ENCODE measurements around the gene CHCHD6. TPM values are rescaled to one million over a fixed set of nuclear protein-coding genes. Genes with fewer than 3 reads are reported as not detected.

Gene CHCHD6
- total RNA-seq, 1 experiment from 2014 or later, result 40.9 TPM

DNA sequence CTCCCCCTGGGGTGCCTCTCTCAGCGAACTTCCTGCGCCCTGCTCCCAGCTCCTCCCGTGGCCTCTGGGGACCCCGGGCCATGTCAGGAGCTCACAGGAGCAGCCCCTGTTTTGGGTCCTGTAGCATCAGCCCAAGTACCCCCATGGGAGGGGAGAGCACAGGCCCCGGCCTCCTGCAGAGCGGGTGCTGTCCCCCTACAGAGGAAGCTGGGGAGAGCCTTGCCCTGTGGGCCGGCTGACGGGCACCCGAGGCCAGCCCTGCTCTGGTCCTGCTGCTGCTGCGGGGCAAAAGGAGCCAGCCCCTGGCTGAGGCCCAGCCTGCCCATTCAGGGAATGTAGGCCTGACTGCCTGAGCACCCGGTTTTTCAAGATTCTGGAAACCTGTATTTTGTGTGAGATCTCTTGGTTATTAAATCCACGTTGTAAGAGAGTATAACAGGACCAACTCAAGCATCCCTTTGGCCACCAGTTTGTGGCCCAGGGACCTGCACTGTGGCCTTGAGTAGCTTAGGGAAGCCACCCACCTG is 291.3 kb downstream of the CHCHD6 start (continued):
- no peak for TF ChIP-seq GRHL2 (CRISPR knock-in tag; IDR thresholded peaks at IDR 0.05; ENCODE audit: insufficient replicate concordance, severe bottlenecking)
- TF ChIP-seq, protein P1, sequence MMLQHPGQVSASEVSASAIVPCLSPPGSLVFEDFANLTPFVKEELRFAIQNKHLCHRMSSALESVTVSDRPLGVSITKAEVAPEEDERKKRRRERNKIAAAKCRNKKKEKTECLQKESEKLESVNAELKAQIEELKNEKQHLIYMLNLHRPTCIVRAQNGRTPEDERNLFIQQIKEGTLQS (CRISPR knock-in tag; conservative IDR thresholded peaks at IDR 0.05), result no peak

DNA sequence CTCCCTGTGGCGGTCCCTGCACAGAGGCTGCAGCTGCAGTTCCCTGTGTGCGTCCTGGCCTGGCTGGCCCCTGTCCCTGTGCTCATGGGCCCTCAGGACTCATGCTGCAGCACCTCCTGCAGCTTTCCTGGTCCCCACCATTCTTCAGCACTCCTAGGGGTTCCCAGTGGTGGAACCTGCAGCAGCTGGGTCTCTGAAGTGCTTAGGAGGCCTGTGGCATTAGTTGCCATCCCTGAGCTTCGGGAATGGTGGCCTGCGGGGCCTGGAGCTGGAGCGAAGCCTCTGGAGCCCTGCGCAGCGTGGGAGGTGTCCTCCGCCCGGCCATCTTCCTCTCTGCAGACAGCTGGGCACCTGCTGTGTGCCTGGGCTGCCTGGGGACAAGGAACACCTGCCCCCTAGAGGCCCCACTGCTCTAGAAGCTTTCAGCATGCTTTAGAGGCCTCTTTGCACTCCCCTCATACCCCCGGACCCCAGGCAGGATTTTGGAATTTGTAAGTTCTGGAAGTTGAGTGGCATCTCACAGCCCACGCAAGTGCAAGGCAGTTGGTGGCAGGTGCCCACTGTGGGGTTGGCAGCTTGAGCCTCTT is 292.0 kb downstream of the CHCHD6 start:
- Mint-ChIP-seq H3K4me3 (no peak overlapping the region), H3K27ac (no peak overlapping the region)

More for the DNA sequence above, 292.0 kb downstream of the CHCHD6 start:
- TF ChIP-seq FOXK1 (CRISPR knock-in tag; IDR thresholded peaks at IDR 0.05), result no peak
- TF ChIP-seq, protein P2, sequence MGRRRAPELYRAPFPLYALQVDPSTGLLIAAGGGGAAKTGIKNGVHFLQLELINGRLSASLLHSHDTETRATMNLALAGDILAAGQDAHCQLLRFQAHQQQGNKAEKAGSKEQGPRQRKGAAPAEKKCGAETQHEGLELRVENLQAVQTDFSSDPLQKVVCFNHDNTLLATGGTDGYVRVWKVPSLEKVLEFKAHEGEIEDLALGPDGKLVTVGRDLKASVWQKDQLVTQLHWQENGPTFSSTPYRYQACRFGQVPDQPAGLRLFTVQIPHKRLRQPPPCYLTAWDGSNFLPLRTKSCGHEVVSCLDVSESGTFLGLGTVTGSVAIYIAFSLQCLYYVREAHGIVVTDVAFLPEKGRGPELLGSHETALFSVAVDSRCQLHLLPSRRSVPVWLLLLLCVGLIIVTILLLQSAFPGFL (CRISPR knock-in tag; IDR thresholded peaks at IDR 0.05; ENCODE audit: borderline replicate concordance), result no peak
- TF ChIP-seq, protein P3, sequence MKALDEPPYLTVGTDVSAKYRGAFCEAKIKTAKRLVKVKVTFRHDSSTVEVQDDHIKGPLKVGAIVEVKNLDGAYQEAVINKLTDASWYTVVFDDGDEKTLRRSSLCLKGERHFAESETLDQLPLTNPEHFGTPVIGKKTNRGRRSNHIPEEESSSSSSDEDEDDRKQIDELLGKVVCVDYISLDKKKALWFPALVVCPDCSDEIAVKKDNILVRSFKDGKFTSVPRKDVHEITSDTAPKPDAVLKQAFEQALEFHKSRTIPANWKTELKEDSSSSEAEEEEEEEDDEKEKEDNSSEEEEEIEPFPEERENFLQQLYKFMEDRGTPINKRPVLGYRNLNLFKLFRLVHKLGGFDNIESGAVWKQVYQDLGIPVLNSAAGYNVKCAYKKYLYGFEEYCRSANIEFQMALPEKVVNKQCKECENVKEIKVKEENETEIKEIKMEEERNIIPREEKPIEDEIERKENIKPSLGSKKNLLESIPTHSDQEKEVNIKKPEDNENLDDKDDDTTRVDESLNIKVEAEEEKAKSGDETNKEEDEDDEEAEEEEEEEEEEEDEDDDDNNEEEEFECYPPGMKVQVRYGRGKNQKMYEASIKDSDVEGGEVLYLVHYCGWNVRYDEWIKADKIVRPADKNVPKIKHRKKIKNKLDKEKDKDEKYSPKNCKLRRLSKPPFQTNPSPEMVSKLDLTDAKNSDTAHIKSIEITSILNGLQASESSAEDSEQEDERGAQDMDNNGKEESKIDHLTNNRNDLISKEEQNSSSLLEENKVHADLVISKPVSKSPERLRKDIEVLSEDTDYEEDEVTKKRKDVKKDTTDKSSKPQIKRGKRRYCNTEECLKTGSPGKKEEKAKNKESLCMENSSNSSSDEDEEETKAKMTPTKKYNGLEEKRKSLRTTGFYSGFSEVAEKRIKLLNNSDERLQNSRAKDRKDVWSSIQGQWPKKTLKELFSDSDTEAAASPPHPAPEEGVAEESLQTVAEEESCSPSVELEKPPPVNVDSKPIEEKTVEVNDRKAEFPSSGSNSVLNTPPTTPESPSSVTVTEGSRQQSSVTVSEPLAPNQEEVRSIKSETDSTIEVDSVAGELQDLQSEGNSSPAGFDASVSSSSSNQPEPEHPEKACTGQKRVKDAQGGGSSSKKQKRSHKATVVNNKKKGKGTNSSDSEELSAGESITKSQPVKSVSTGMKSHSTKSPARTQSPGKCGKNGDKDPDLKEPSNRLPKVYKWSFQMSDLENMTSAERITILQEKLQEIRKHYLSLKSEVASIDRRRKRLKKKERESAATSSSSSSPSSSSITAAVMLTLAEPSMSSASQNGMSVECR (CRISPR knock-in tag; IDR thresholded peaks at IDR 0.05; ENCODE audit: borderline replicate concordance), result no peak
- no peak for TF ChIP-seq JUN (CRISPR knock-in tag; IDR thresholded peaks at IDR 0.05)
- TF ChIP-seq, protein P4, sequence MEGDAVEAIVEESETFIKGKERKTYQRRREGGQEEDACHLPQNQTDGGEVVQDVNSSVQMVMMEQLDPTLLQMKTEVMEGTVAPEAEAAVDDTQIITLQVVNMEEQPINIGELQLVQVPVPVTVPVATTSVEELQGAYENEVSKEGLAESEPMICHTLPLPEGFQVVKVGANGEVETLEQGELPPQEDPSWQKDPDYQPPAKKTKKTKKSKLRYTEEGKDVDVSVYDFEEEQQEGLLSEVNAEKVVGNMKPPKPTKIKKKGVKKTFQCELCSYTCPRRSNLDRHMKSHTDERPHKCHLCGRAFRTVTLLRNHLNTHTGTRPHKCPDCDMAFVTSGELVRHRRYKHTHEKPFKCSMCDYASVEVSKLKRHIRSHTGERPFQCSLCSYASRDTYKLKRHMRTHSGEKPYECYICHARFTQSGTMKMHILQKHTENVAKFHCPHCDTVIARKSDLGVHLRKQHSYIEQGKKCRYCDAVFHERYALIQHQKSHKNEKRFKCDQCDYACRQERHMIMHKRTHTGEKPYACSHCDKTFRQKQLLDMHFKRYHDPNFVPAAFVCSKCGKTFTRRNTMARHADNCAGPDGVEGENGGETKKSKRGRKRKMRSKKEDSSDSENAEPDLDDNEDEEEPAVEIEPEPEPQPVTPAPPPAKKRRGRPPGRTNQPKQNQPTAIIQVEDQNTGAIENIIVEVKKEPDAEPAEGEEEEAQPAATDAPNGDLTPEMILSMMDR (IDR thresholded peaks at IDR 0.05), result no peak
- TF ChIP-seq, protein P5, sequence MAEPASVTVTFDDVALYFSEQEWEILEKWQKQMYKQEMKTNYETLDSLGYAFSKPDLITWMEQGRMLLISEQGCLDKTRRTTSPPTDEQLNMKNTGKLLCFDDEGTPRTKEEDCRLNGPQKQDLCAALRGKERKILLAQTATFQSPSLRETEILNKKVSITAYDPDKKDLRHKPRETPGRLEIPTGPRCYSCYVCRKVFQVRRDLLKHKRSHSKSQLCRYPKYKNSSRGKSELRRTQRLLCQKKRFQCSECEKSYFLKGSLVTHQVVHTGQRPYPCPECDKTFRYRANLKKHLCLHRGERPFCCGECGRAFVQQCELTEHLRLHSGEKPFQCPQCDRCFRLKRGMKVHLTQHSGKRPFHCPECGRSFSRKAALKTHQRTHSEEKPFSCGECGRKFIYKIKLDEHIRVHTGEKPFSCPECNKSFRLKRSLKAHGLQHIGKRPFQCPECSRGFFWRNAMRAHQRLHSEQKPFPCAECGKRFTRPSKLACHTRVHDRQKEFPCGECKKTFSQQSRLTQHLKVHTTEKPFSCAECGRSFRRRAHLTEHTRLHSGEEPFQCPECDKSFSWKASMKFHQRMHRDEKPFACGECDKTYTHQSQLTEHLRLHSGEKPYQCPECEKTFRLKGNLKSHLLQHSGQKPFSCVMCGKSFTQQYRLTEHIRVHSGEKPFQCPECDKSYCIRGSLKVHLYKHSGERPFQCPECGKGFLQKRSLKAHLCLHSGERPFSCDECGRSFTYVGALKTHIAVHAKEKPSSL (CRISPR knock-in tag; conservative IDR thresholded peaks at IDR 0.05), result no peak
- no peak for TF ChIP-seq KAT7 (CRISPR knock-in tag; IDR thresholded peaks at IDR 0.05; ENCODE audit: borderline replicate concordance)
- TF ChIP-seq, protein P6, sequence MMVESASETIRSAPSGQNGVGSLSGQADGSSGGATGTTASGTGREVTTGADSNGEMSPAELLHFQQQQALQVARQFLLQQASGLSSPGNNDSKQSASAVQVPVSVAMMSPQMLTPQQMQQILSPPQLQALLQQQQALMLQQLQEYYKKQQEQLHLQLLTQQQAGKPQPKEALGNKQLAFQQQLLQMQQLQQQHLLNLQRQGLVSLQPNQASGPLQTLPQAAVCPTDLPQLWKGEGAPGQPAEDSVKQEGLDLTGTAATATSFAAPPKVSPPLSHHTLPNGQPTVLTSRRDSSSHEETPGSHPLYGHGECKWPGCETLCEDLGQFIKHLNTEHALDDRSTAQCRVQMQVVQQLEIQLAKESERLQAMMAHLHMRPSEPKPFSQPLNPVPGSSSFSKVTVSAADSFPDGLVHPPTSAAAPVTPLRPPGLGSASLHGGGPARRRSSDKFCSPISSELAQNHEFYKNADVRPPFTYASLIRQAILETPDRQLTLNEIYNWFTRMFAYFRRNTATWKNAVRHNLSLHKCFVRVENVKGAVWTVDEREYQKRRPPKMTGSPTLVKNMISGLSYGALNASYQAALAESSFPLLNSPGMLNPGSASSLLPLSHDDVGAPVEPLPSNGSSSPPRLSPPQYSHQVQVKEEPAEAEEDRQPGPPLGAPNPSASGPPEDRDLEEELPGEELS (CRISPR knock-in tag; IDR thresholded peaks at IDR 0.05), result no peak
- TF ChIP-seq SOX15 (CRISPR knock-in tag; IDR thresholded peaks at IDR 0.05), result no peak
- TF ChIP-seq ZBTB21 (CRISPR knock-in tag; IDR thresholded peaks at IDR 0.05; ENCODE audit: borderline replicate concordance), result no peak
- no peak for TF ChIP-seq ZNF219 (CRISPR knock-in tag; IDR thresholded peaks at IDR 0.05; ENCODE audit: borderline replicate concordance)
- TF ChIP-seq SP1 (CRISPR knock-in tag; conservative IDR thresholded peaks at IDR 0.05), result no peak
- ChIA-PET POLR2A (interaction anchor here (1.1 kb wide), 1 partner anchor 32 kb away, joined by 3 read pairs; no protein-coding TSS in a partner anchor), CTCF (interaction anchor here (1.0 to 2.4 kb wide), 4 partner anchors 11 to 477 kb away, joined by 3 to 12 read pairs (median 6); no protein-coding TSS in a partner anchor)
- Mint-ChIP-seq H3K27me3 (ENCODE audit: low read depth) (no peaks in the 10 kb centered on the region), H3K4me1 (peaks cover 12% of the 10 kb centered on the region), H3K9me3 (no peaks in the 10 kb centered on the region), H3K36me3 (no peaks in the 10 kb centered on the region)
- no peak for ATAC-seq
- no peak for DNase-seq (ENCODE audit: low spot score)

Measured in WTC11 (cell line).